Measurements from ENCODE around the gene USP12.

GRCh38 chr13:27126859-27127258, 44.8 kb downstream of the USP12 start:
- TF ChIP-seq, protein P1, sequence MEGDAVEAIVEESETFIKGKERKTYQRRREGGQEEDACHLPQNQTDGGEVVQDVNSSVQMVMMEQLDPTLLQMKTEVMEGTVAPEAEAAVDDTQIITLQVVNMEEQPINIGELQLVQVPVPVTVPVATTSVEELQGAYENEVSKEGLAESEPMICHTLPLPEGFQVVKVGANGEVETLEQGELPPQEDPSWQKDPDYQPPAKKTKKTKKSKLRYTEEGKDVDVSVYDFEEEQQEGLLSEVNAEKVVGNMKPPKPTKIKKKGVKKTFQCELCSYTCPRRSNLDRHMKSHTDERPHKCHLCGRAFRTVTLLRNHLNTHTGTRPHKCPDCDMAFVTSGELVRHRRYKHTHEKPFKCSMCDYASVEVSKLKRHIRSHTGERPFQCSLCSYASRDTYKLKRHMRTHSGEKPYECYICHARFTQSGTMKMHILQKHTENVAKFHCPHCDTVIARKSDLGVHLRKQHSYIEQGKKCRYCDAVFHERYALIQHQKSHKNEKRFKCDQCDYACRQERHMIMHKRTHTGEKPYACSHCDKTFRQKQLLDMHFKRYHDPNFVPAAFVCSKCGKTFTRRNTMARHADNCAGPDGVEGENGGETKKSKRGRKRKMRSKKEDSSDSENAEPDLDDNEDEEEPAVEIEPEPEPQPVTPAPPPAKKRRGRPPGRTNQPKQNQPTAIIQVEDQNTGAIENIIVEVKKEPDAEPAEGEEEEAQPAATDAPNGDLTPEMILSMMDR (IDR thresholded peaks at IDR 0.05; ENCODE audit: insufficient read depth, low read depth, low read length): no peak
- no peak for TF ChIP-seq EZH2 (IDR thresholded peaks at IDR 0.05; ENCODE audit: insufficient read depth, low read length)

Measured in astrocyte (in vitro differentiated cells and primary cell).